GM12878 (cell line): ENCODE results near the gene HOXD3. TPM values are rescaled to one million over a fixed set of nuclear protein-coding genes. Genes with fewer than 3 reads are reported as not detected.

Source experiments
- ASH2L ChIP-seq: fragments of 300-600, 200-600 bp; sonication (generic); IDR thresholded peaks from 2 replicates; pipeline ENCODE4 v1.6.1; 2017; ENCODE audit warnings: low read depth, mild to moderate bottlenecking, borderline replicate concordance
- CBX5 ChIP-seq: sonication (generic); IDR thresholded peaks from 2 replicates; pipeline ENCODE4 v1.6.1; 2016; ENCODE audit warnings: low read depth, moderate library complexity, mild to moderate bottlenecking, inconsistent platforms
- CHD2 ChIP-seq: IDR thresholded peaks from 2 replicates; pipeline ENCODE4 v1.6.1; 2011; ENCODE audit warnings: low read depth, low read length, improper control_type of control experiment, borderline replicate concordance
- CUX1 ChIP-seq: IDR thresholded peaks from 2 replicates; pipeline ENCODE4 v1.6.1; 2012; ENCODE audit warnings: improper control_type of control experiment, low read depth, low read length; ENCODE audit not compliant: insufficient replicate concordance
- DPF2 ChIP-seq: fragments of 450-650 bp; IDR thresholded peaks from 2 replicates; pipeline ENCODE4 v1.6.1; 2017; ENCODE audit warnings: mild to moderate bottlenecking
- HCFC1 ChIP-seq: fragments of 150-350 bp; IDR thresholded peaks from 2 replicates; pipeline ENCODE4 v1.6.1; 2014; ENCODE audit warnings: low read length
- NBN ChIP-seq: fragments of 450-650 bp; IDR thresholded peaks from 2 replicates; pipeline ENCODE4 v1.6.1; 2016
- POU2F2 ChIP-seq: IDR thresholded peaks from 3 replicates; pipeline ENCODE4 v1.6.1; 2011; ENCODE audit warnings: low read depth, mild to moderate bottlenecking, low read length, borderline replicate concordance
- RB1 ChIP-seq: fragments of 450-650 bp; formaldehyde crosslinking; IDR thresholded peaks from 2 replicates; pipeline ENCODE4 v1.6.1; 2017; ENCODE audit warnings: mild to moderate bottlenecking, borderline replicate concordance
- SKIL ChIP-seq: fragments of 450-650 bp; IDR thresholded peaks from 2 replicates; pipeline ENCODE4 v1.6.1; 2017; ENCODE audit warnings: mild to moderate bottlenecking, low read depth, inconsistent platforms; ENCODE audit not compliant: poor library complexity, severe bottlenecking
- SPI1 ChIP-seq: IDR thresholded peaks from 2 replicates; pipeline ENCODE4 v1.6.1; 2011; ENCODE audit warnings: low read depth, mild to moderate bottlenecking, low read length, moderate library complexity, borderline replicate concordance; ENCODE audit not compliant: insufficient read depth
- ZNF592 ChIP-seq: fragments of 450-650 bp; IDR thresholded peaks from 2 replicates; pipeline ENCODE4 v1.6.1; 2017; ENCODE audit warnings: mild to moderate bottlenecking, moderate library complexity
- ZSCAN29 ChIP-seq: fragments of 450-650 bp; IDR thresholded peaks from 2 replicates; pipeline ENCODE4 v1.6.1; 2017; ENCODE audit warnings: mild to moderate bottlenecking, moderate library complexity
- polyA plus RNA-seq, 11 experiments: library from polyadenylated mRNA; depleted of rRNA in 4 of 11; unstranded in 6 of 11; stranded (reverse) in 5 of 11; fragments of >200 nt; fragmentation: Nextera tagmentation in 4 of 11; fragmentation: Illumina TruSeq in 1 of 11; extraction: Ambion mirVana in 4 of 11; extraction: Trizol in 1 of 11; gene quantifications; 1 replicate in 1 of 11; 2 replicates in 10 of 11; pipeline versions ENCODE4 v1.2.1 to v1.2.3, GENCODE V29; 2011 to 2016; ENCODE audit warnings: inconsistent platforms in 2 of 11, missing spikeins in 2 of 11, low read depth in 1 of 11
- total RNA-seq, 4 experiments: library from RNA; depleted of rRNA in 3 of 4; stranded (reverse); fragments of >200 nt in 3 of 4; fragmentation: Illumina TruSeq in 1 of 4; extraction: Trizol in 1 of 4; gene quantifications; 2 replicates each; pipeline versions ENCODE4 v1.2.1 to v1.2.3, GENCODE V29; 2013 to 2021
- TF ChIP-seq, protein P1 (sequence below), 3 experiments: IDR thresholded peaks in 2 of 3; conservative IDR thresholded peaks in 1 of 3; 2 replicates each; pipeline ENCODE4 v1.5.1; 2011; ENCODE audit warnings: low read depth in 3 of 3, low read length in 3 of 3, mild to moderate bottlenecking in 3 of 3, control low read depth in 2 of 3, moderate library complexity in 2 of 3, inconsistent platforms in 1 of 3, mixed read lengths in 1 of 3; ENCODE audit not compliant: control insufficient read depth in 2 of 3, insufficient read depth in 1 of 3; ENCODE audit errors: extremely low read depth in 1 of 3

HOXD3 gene
- total and polyA plus RNA-seq, 10 of the 15 experiments (the other 5 are each of a cell fraction or from before 2014, with no cell fraction given) = not detected

- TF ChIP-seq CUX1 (no peak), ZNF592 (peak; percentile 75), ZSCAN29 (0 out of 2 replicates have a peak, but pooled peaks have one; percentile 29), SKIL (no peak), HCFC1 (no peak), ASH2L (no peak), RB1 (peak; percentile 97; the same call in 1 of the 2 replicates), NBN (0 out of 2 replicates have a peak, but pooled peaks have one; percentile 57), CHD2 (0 out of 2 replicates have a peak, but pooled peaks have one; percentile 20), DPF2 (peak; percentile 55; the same call in 1 of the 2 replicates), CBX5 (no peak), SPI1 (no peak), POU2F2 (0 out of 3 replicates have a peak, but pooled peaks have one; percentile 34)
- TF ChIP-seq, protein P1, sequence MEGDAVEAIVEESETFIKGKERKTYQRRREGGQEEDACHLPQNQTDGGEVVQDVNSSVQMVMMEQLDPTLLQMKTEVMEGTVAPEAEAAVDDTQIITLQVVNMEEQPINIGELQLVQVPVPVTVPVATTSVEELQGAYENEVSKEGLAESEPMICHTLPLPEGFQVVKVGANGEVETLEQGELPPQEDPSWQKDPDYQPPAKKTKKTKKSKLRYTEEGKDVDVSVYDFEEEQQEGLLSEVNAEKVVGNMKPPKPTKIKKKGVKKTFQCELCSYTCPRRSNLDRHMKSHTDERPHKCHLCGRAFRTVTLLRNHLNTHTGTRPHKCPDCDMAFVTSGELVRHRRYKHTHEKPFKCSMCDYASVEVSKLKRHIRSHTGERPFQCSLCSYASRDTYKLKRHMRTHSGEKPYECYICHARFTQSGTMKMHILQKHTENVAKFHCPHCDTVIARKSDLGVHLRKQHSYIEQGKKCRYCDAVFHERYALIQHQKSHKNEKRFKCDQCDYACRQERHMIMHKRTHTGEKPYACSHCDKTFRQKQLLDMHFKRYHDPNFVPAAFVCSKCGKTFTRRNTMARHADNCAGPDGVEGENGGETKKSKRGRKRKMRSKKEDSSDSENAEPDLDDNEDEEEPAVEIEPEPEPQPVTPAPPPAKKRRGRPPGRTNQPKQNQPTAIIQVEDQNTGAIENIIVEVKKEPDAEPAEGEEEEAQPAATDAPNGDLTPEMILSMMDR (IDR thresholded peaks at IDR 0.05 in 2 of 3, conservative IDR thresholded peaks at IDR 0.05 in 1 of 3; ENCODE audit: control insufficient read depth in 2 of 3, extremely low read depth in 1 of 3, insufficient read depth in 1 of 3, low read depth in 3 of 3, low read length in 3 of 3) = peak; percentile 75 to 93 (median 92)
Measured at GRCh38 chr2:176140513-176141317, 16.4 kb upstream of the HOXD3 start (continued).
